GM23248 (cell line): ENCODE measurements around the gene LAMA3. TPM values are rescaled to one million over a fixed set of nuclear protein-coding genes. Genes with fewer than 3 reads are reported as not detected.

ENCODE experiments used
- DNase-seq: peaks from one replicate; pipeline ENCODE4 v3.0.0-alpha.2; 2015
- H2AFZ ChIP-seq: fragments of 200-600 bp; sonication (generic); 2 replicates; pipeline ENCODE4 v1.6.1; 2016; ENCODE audit warnings: antibody characterized with exemption
- H3F3A ChIP-seq: fragments of 200-600 bp; sonication (generic); 2 replicates; pipeline ENCODE4 v1.6.1; 2016; ENCODE audit warnings: mild to moderate bottlenecking, antibody characterized with exemption, mixed run types; ENCODE audit not compliant: insufficient read depth
- H3K27ac ChIP-seq: fragments of 200-600 bp; sonication (generic); 2 replicates; pipeline ENCODE4 v1.5.1; 2016; ENCODE audit warnings: mild to moderate bottlenecking
- H3K27me3 ChIP-seq: fragments of 200-600 bp; sonication (generic); replicated peaks from 2 replicates; pipeline ENCODE4 v1.6.1; 2016; ENCODE audit warnings: mild to moderate bottlenecking; ENCODE audit not compliant: insufficient read depth
- H3K36me3 ChIP-seq: fragments of 200-600 bp; sonication (generic); 2 replicates; pipeline ENCODE4 v1.6.1; 2016; ENCODE audit warnings: low read depth, mild to moderate bottlenecking
- H3K4me1 ChIP-seq: fragments of 200-600 bp; sonication (generic); 2 replicates; pipeline ENCODE4 v1.6.1; 2016; ENCODE audit warnings: mild to moderate bottlenecking; ENCODE audit not compliant: insufficient read depth
- H3K4me2 ChIP-seq: fragments of 200-600 bp; sonication (generic); one replicate; pipeline ENCODE4 v1.6.1; 2016; ENCODE audit warnings: mild to moderate bottlenecking; ENCODE audit not compliant: unreplicated experiment
- H3K4me3 ChIP-seq: fragments of 200-600 bp; sonication (generic); 2 replicates; pipeline ENCODE4 v1.5.1; 2016; ENCODE audit warnings: mild to moderate bottlenecking
- H3K79me2 ChIP-seq: fragments of 200-600 bp; sonication (generic); 2 replicates; pipeline ENCODE4 v1.6.1; 2016; ENCODE audit warnings: mild to moderate bottlenecking; ENCODE audit not compliant: insufficient read depth
- H3K9ac ChIP-seq: fragments of 200-600 bp; sonication (generic); 2 replicates; pipeline ENCODE4 v1.6.1; 2016; ENCODE audit warnings: mild to moderate bottlenecking
- H3K9me2 ChIP-seq: fragments of 200-600 bp; sonication (generic); 2 replicates; pipeline ENCODE4 v1.6.1; 2016; ENCODE audit warnings: mixed run types, mild to moderate bottlenecking, moderate library complexity; ENCODE audit not compliant: insufficient read depth
- H3K9me3 ChIP-seq: fragments of 200-600 bp; sonication (generic); one replicate; pipeline ENCODE4 v1.6.1; 2017; ENCODE audit warnings: low read depth
- H4K20me1 ChIP-seq: fragments of 200-600 bp; sonication (generic); 2 replicates; pipeline ENCODE4 v1.6.0; 2016; ENCODE audit not compliant: insufficient read depth
- EZH2 ChIP-seq: fragments of 200-600 bp; sonication (generic); IDR thresholded peaks from 2 replicates; pipeline ENCODE4 v1.6.1; 2018; ENCODE audit warnings: antibody characterized with exemption, mild to moderate bottlenecking; ENCODE audit not compliant: insufficient read depth, poor library complexity, severe bottlenecking
- EZH2phosphoT487 ChIP-seq: fragments of 200-600 bp; sonication (generic); IDR thresholded peaks from 2 replicates; pipeline ENCODE4 v1.6.1; 2018; ENCODE audit warnings: antibody characterized with exemption, moderate library complexity, mild to moderate bottlenecking, low read depth; ENCODE audit not compliant: insufficient read depth
- WGBS, 2 experiments: methylation state at CpG; one replicate each; pipeline ENCODE4 v1.1.6; 2015 to 2017; ENCODE audit warnings: low lambda C conversion rate in 2 of 2, low coverage in 1 of 2; ENCODE audit errors: missing lambda C conversion rate in 2 of 2; 5-methylcytosine and 5-hydroxymethylcytosine counted together
- in situ Hi-C: fragments of 300-500 bp; cut with MboI; formaldehyde crosslinking; loops from 2 replicates; pipeline ENCODE4 v1.15.0; 2020
- polyA plus RNA-seq: library from polyadenylated mRNA; unstranded; fragments of >200 nt; fragmentation: Nextera tagmentation; extraction: Ambion mirVana; gene quantifications from 2 replicates; pipeline ENCODE4 v1.2.1, GENCODE V29; 2016
- total RNA-seq: library from RNA; depleted of rRNA; stranded (reverse); fragments of >200 nt; shearing (Covaris generic); gene quantifications from 2 replicates; pipeline ENCODE4 v1.2.3, GENCODE V29; 2014

The LAMA3 gene
- total and polyA plus RNA-seq, 2 experiments from 2014 or later = 0.93 to 1.9 TPM

- Histone ChIP-seq H3K36me3 (no peaks in the 10 kb centered on the region), H3K9me2 (no peaks in the 10 kb centered on the region), H4K20me1 (no peaks in the 10 kb centered on the region), H3K27ac (no peak overlapping the region), H3K9me3 (no peaks in the 10 kb centered on the region), H3K9ac (no peak overlapping the region), H3K4me1 (peaks cover 8% of the 10 kb centered on the region), H3K27me3 (no peaks in the 10 kb centered on the region), H3F3A (0 out of 2 replicates have a peak, but pooled peaks cover 3% of the 10 kb centered on the region), H3K79me2 (no peaks in the 10 kb centered on the region), H3K4me2 (no peak overlapping the region), H2AFZ (no peak overlapping the region), H3K4me3 (no peak overlapping the region)
- no peak for DNase-seq
- TF ChIP-seq EZH2 (no peak), EZH2phosphoT487 (no peak)
- 64 to 66% methylated on average over 3 of the region's 3 CpGs for WGBS, 2 experiments
- in situ Hi-C loops = no loop called here
Measured at GRCh38 chr18:23941791-23942190, 252.5 kb downstream of the LAMA3 start.

GRCh38 chr18:23943104-23943503, 253.9 kb downstream of the LAMA3 start:
- H3K27ac ChIP-seq = no peak overlapping the region
- H3K9me3 ChIP-seq = no peaks in the 10 kb centered on the region
- DNase-seq = no peak
- no peak overlapping the region for H3K9ac ChIP-seq
- H3K4me2 ChIP-seq = no peak overlapping the region
- TF ChIP-seq EZH2phosphoT487 = no peak
- peaks cover 8% of the 10 kb centered on the region for H3K4me1 ChIP-seq
- no peaks in the 10 kb centered on the region for H3K9me2 ChIP-seq
- H3K79me2 ChIP-seq = no peaks in the 10 kb centered on the region
- H3K36me3 ChIP-seq = no peaks in the 10 kb centered on the region
- H3K4me3 ChIP-seq = no peak overlapping the region
- no peaks in the 10 kb centered on the region for H4K20me1 ChIP-seq
- no peak overlapping the region for H2AFZ ChIP-seq
- in situ Hi-C loops = no loop called here
- no peaks in the 10 kb centered on the region for H3K27me3 ChIP-seq
- 0 out of 2 replicates have a peak, but pooled peaks cover 3% of the 10 kb centered on the region for H3F3A ChIP-seq
- WGBS, 2 experiments = 87 to 92% methylated on average over 6 of the region's 6 CpGs

GRCh38 chr18:23943903-23944624, 254.8 kb downstream of the LAMA3 start:
- no peak overlapping the region for H3K9ac ChIP-seq
- no peaks in the 10 kb centered on the region for H3K9me3 ChIP-seq
- TF ChIP-seq EZH2 (no peak), EZH2phosphoT487 (no peak)
- no peaks in the 10 kb centered on the region for H4K20me1 ChIP-seq
- 0 out of 2 replicates have a peak, but pooled peaks cover 3% of the 10 kb centered on the region for H3F3A ChIP-seq
- H3K4me3 ChIP-seq = no peak overlapping the region
- no peaks in the 10 kb centered on the region for H3K79me2 ChIP-seq
- no peak overlapping the region for H3K27ac ChIP-seq
- peaks cover 8% of the 10 kb centered on the region for H3K4me1 ChIP-seq
- H3K9me2 ChIP-seq = no peaks in the 10 kb centered on the region
- DNase-seq = peak; percentile 59
- H3K27me3 ChIP-seq = no peaks in the 10 kb centered on the region
- in situ Hi-C loops = no loop called here
- no peak overlapping the region for H3K4me2 ChIP-seq
- no peak overlapping the region for H2AFZ ChIP-seq
- no peaks in the 10 kb centered on the region for H3K36me3 ChIP-seq
- WGBS, 2 experiments = 96 to 97% methylated on average over 7 of the region's 7 CpGs

DNA sequence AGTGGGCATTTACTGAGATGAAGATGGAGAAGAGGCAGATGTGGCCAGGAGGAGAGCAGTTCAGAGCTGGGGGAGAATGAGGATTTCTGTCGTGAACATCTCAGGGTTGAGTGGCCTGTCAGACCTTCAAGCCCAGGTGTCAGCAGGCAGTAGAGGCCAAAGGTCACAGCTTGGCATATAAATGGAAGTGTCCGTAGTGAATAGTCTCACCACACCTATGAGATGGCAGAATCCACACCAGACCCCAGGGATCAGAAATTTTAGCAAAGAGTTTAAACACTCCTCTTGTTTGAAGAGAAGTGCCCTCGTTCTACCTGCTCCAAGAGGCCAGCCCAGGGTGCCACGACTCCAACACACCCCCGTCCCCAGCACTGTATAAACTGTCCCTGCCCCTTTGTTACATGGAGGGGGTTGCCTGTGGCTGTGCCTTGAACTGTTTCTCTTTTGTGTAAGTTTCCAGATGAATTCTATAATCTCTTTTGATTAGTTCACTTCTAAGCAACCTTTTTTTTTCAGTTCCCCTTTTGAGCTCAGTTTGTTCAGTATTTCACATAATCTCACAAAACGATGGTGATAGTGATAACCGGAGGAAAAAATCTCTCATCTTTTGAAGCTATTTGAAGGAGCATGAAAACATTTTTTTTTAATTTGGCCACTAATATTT, 256.3 kb downstream of the LAMA3 start:
- no peak overlapping the region for H3K27ac ChIP-seq
- H2AFZ ChIP-seq = no peak overlapping the region
- no peak for TF ChIP-seq EZH2
- TF ChIP-seq EZH2phosphoT487 = no peak
- no peaks in the 10 kb centered on the region for H4K20me1 ChIP-seq
- in situ Hi-C loops = no loop called here
- no peaks in the 10 kb centered on the region for H3K9me3 ChIP-seq
- 0 out of 2 replicates have a peak, but pooled peaks cover 3% of the 10 kb centered on the region for H3F3A ChIP-seq
- 81% methylated on average over 7 of the region's 7 CpGs for WGBS, 2 experiments
- no peak for DNase-seq
- no peaks in the 10 kb centered on the region for H3K36me3 ChIP-seq
- H3K4me3 ChIP-seq = no peak overlapping the region
- H3K4me1 ChIP-seq = peaks cover 8% of the 10 kb centered on the region
- H3K79me2 ChIP-seq = no peaks in the 10 kb centered on the region
- H3K27me3 ChIP-seq = no peaks in the 10 kb centered on the region
- H3K9me2 ChIP-seq = no peaks in the 10 kb centered on the region
- H3K9ac ChIP-seq = no peak overlapping the region
- no peak overlapping the region for H3K4me2 ChIP-seq
